A549 (cell line): ENCODE data around the gene CFAP43.

Experiments used
- CTCF ChIP-seq: fragments of >200 bp; sonication (Bioruptor Twin); formaldehyde crosslinking; IDR thresholded peaks from 3 replicates; pipeline ENCODE4 v1.5.1; 2016
- EP300 ChIP-seq, 2 experiments: fragments of >200 bp; sonication (Bioruptor Twin); formaldehyde crosslinking; IDR thresholded peaks; 2 replicates in 1 of 2; 3 replicates in 1 of 2; pipeline ENCODE4 v1.6.1; 2016 to 2017
- NPAS2 ChIP-seq: fragments of 250-450 bp; sonication (Bioruptor Pico); IDR thresholded peaks from 2 replicates; pipeline ENCODE4 v1.8.0; 2022; ENCODE audit warnings: mild to moderate bottlenecking, moderate library complexity, borderline replicate concordance
- POLR2A ChIP-seq: IDR thresholded peaks from 2 replicates; pipeline ENCODE4 v1.6.1; 2012; ENCODE audit warnings: mild to moderate bottlenecking, low read length
- POLR2AphosphoS2 ChIP-seq: conservative IDR thresholded peaks from 2 replicates; pipeline ENCODE4 v1.6.1; 2012; ENCODE audit warnings: low read length, improper control_type of control experiment, inconsistent platforms

- TF ChIP-seq POLR2AphosphoS2 (no peak), POLR2A (no peak), EP300 (IDR thresholded peaks at IDR 0.05) (no peak), NPAS2 (no peak), CTCF (no peak)
Measured at GRCh38 chr10:104101902-104102301, 130.3 kb downstream of the CFAP43 start.
